Left renal pelvis (tissue), 4 donors: ENCODE data around the gene ITPRIPL2. TPM values are rescaled to one million over a fixed set of nuclear protein-coding genes. Genes with fewer than 3 reads are reported as not detected.

Experiments
- DNase-seq, 4 donors: peaks; one replicate each; pipeline ENCODE4 v3.0.0-alpha.2; 2013; ENCODE audit warnings: low read depth in 4 of 4, low spot score in 3 of 4
- polyA plus RNA-seq, 4 donors: library from polyadenylated mRNA; unstranded; fragments of 120-200 nt; gene quantifications; one replicate each; pipeline ENCODE4 v1.2.1, GENCODE V29; 2013; ENCODE audit not compliant: insufficient read length in 4 of 4

Gene ITPRIPL2
- polyA plus RNA-seq: 10 to 100 TPM; 15.5 to 31.6 (median 19.4) TPM

DNA sequence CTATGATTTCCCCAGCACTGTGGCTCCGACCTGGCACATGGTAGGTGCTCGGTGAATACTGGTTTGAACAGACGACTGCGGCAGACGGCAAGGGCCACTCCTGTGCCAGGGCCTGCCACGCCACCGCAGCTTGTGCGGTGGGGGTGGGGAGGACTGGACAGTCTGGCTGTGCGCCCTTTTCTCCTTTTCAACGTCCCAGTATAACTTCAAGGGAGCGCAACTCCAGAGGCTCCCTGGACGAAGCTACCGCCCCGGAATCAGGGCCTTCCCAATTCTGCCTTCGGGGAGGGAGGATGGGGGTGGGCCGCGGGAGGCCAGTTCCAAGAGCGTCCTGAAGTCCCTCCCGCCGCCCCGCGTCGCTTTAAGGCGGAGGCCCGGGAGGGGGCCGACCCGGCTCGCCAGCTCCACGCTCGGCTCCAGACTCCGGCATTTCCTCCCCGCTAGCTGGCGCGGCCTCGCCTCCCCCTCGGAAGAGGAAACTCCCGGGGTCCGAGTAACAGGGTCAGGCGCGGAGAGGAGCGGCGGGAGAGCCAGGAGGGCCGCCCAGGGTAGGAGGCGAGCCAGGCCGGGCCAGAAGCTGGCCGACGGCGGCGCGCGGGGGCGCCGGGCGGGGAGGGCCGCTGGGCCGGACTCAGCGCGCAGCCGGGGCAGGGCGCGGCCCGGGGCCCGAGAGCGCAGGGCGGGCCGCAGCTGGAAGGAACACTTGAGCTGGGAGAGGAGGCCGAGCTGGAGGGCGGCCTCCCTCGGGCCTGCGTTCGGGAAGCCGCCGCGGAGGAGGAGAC, at the start of gene ITPRIPL2:
Gene ITPRIPL2, plus strand, starts transcription at position 388 of the 782 bp plus-strand sequence. CDS start 498 bp downstream, outside the sequence.
- DNase-seq: peak in 2 of 4 donors; percentile 67 to 73

DNA sequence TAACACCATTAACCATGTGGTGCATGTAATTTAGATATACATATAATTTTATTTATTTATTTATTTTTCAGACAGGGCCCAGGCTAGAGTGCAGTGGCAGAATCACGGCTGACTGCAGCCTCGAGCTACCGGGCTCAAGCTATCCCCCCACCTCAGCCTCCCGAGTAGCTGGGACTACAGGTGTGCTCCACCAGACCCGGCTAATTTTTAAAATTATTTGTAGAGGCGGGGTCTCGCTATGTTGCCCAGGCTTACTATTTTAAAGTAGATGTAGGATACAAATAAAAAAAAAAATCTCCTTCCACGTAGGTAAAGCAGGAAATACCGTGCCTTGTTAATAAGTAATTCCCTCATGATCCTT, 46.8 kb upstream of the ITPRIPL2 start:
- DNase-seq: no peak

DNA sequence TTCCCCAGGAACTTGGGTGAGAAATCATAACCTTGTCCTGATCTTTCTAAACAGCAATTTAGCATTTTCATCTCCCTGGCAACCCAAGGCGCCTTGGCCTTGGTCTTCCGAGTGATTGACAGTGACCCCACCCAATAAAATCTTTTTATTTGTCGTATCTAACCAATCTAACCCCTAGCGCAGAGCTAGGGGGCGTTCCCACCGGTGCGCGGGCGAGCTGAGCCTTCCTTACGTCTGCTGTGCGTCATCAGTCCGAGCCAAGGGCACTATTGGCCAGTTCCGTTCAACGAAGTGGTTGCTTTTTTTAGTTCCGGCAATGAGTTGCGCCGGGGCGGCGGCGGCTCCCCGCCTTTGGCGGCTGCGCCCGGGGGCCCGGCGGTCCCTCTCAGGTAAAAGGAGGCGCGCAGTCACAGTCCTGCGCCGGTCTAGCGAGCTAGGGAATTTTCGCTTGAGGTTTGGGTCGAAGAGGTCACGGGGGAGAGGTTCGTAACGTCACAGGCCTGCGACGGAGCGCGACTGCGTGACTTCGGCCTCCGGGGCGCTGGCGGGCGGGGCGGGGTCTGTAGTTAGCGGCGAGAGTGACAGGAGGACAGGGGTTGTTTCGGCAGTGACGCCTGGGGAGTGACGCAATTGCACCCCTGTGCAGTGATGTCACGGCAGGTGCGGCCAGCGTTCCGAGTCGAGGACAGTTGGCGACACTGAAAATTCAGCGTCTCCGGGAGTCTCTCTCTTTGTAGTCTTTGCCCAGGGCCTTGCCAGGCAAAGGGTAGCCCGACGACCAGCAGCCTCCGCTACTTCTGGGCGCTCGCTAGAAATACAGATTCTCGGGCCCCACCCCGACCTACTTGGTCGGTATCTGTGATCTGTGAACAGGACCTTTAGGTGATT, 46.2 kb upstream of the ITPRIPL2 start, which contains the start of gene COQ7:
Gene COQ7, plus strand, starts transcription at position 266 of the 888 bp plus-strand sequence. Its CDS starts 51 bp downstream, at position 317.
- DNase-seq: peak; percentile 100

DNA sequence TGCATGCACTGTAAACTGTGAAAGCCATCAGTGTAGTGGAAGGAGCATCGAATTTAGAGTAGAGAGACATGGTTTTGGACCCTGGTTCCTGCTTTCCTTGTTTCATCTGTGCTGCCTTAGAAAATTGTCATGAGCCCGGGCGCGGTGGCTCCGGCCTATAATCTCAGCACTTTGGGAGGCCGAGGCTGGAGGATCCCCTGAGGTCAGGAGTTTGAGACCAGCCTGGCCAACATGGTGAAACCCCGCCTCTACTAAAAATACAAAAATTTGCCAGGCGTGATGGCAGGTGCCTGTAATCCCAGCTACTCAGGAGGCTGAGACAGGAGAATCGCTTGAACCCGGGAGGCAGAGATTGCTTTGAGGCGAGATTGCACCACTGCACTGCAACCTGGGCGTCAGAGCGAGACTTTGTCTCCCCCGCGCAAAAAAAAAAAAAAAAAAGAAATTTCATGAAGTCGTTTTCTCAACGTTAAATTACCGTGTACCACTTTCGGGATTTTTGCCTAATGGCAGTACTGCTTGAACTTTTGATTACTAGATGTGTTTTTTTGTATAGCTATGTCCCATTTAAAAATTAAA, 45.4 kb upstream of the ITPRIPL2 start:
- DNase-seq: no peak

DNA sequence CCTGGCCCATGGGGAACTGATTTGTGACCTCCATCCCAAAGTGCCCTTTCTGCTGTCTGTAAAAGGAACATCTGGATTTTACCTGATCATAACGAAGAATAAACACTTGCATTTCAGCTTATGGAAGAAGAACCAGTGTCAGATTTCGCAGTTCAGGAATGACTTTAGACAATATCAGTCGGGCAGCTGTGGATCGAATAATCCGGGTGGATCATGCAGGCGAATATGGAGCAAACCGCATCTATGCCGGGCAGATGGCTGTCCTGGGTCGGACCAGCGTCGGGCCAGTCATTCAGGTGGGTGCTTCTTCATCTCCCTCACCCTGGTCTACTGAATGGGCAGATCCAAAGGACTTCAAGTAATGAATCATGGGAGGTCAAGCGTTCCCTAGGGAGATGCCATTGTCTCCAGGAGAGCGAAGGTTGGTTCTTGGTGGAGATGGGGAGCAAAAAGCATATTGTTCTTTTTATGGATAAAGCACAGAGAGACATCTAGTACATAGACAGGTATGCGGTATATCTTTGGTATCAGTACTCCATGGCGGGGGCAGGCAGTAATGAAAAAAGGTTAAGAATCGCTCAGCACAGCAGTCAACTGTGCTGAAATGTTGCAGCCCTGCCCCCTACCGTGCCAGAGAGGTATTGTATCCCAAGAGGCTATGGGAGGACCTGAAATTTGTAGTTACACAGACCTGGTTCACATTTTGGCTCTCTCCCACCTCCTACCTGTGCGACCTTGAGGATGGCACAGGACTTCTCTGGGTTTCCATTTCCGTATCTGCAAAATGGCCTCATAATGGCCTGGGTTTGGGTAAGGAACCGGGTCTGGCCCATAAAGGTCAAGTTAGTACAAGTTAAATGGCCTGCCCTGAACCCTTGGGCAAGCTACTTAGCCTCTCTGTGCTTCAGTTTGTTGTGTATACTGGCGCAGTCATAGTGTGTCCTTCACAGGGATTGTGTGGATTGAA, 41.7 kb upstream of the ITPRIPL2 start:
- no peak for DNase-seq

DNA sequence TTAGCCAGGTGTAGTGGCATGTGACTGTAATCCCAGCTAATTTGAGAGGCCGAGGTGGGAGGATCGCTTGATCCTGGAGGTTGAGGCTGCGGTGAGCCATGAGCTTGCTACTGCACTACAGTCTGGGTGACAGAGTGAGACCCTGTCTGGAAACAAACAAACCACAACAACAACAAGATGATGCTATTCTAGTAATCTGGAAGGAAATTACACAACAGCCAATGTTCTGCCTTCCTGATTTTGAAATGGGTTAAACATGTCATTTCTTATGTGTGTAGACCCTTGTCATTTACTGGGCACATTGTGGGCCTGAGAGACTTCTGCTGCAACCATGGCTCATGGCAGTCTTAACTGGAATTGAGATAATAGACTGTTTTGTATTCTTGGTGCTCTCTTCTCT, 40.4 kb upstream of the ITPRIPL2 start:
- DNase-seq: no peak

DNA sequence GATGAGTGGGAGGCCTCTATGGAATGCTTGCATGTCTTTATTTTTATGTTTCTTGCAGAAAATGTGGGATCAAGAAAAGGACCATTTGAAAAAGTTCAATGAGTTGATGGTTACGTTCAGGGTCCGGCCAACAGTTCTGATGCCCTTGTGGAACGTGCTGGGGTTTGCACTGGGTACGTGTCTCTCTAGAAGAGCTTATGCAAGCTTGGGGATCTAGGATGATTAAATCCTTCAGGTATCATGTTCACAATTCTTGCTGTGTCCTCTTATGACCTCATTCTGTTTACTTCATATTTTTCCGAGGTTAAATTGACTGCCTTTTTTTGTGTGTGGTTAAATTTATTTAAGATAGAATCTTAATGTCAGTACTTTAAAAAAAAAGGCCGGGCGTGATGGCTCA, 39.9 kb upstream of the ITPRIPL2 start:
- DNase-seq: no peak

DNA sequence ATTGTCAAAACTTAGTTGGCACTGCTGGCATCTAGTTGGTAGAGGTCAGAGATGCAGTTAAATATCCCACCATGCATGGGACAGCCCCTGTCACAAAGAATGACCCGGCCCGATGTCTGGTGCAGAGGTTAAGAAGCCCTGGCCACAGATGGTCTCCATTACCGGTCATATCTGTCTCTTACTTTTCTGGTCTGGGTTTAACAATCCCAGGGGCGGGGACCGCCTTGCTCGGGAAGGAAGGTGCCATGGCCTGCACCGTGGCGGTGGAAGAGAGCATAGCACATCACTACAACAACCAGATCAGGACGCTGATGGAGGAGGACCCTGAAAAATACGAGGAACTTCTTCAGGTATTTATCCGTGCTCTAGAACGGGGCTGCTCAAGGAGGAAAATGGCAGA, 38.3 kb upstream of the ITPRIPL2 start:
- no peak for DNase-seq

DNA sequence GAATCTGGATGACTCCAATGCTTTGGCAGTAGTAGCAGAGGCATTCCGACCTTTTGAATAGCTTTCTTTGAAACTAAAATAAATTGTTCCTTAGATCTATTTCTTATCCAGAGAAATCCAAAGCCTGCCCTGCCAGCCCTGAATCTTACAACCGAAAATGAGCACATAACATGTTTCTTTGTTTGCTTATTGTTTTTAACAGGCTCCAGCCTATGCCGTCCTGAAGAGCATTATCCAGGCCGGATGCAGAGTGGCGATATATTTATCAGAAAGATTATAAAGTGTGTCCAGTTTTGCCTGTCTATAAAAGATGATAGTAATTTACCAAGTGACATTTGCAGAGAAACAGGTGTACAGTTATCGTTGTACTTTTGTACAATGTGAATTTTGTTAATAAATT, 35.9 kb upstream of the ITPRIPL2 start:
- DNase-seq: no peak

DNA sequence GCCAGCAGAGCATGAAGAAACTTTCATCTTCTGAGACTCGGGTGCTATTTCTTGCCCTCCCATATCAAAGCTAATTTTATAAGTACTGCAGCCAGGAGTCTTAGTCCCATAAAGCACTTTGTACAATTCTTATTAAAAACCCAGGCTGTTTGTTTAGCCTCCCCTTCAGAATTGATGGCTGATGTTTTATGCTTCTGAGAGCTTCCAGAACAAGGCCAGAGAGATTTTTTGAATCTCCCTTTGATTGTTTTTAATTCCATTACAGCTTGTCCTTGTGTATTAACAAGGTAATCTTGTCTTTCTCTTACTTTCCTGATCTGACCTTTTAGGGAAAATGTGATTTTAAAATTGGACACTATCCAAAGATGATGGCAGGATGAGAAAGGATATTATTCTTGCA, 30.1 kb upstream of the ITPRIPL2 start:
- no peak for DNase-seq

DNA sequence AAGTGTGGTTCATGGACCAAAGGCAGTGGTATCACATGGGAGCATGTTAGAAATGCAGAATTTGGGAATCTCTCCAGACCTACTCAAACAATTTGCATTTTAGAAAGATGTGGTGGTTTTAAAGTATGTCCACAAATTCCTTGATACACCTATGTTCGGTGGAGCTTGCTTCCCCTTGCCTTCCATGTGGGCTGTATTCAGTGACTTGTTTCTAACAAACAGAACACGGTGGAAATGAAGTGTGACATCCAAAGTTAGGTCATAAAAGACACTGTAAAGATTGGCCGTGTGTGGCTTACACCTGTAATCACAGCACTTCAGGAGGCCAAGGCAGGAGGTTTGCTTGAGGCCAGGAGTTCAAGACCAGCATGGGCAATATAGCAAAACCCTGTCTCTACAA, 29.6 kb upstream of the ITPRIPL2 start:
- no peak for DNase-seq

DNA sequence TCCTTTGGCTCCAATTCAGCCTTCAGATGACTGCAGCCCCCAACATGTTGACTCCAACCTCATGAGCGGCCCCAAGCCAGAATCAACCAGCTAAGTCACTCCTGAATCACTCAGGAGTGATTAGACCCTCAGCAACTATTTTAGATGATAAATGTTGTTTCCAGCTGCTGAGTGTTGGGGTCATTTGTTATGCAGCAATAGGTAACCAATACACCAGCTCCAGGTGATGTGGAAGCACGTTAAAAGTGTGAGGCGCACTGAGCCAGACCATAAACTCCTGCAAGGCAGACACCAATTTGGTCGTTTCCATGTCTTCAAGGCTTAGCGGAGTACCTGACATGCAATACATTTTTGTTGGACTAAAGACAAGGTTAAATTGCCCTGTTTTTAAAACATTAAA, 28.9 kb upstream of the ITPRIPL2 start:
- DNase-seq: no peak

DNA sequence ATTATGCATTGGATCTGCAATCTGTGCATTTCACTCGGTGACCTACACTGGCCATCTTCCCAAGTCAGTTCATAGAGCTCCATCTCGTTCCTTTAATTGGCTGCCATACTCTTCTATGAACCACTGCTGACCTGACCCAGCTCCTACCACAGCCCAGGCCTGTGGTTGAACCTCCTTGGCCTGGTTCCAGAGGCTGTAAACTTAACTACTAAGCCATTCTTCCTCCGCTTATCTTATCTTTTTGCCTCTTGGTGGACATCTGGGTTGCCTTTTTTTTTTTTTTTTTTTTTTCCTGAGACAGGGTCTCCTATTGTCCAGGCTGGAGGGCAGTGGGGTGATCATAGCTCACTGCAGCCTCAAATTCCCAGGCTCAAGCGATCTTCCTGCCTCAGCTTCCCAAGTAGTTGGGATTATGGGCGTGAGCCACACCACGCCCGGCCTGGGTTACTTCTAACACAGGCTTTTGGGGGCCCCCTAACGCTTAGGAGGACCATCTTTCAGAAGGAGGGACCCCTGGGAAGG, 28.0 kb upstream of the ITPRIPL2 start:
- DNase-seq: no peak

DNA sequence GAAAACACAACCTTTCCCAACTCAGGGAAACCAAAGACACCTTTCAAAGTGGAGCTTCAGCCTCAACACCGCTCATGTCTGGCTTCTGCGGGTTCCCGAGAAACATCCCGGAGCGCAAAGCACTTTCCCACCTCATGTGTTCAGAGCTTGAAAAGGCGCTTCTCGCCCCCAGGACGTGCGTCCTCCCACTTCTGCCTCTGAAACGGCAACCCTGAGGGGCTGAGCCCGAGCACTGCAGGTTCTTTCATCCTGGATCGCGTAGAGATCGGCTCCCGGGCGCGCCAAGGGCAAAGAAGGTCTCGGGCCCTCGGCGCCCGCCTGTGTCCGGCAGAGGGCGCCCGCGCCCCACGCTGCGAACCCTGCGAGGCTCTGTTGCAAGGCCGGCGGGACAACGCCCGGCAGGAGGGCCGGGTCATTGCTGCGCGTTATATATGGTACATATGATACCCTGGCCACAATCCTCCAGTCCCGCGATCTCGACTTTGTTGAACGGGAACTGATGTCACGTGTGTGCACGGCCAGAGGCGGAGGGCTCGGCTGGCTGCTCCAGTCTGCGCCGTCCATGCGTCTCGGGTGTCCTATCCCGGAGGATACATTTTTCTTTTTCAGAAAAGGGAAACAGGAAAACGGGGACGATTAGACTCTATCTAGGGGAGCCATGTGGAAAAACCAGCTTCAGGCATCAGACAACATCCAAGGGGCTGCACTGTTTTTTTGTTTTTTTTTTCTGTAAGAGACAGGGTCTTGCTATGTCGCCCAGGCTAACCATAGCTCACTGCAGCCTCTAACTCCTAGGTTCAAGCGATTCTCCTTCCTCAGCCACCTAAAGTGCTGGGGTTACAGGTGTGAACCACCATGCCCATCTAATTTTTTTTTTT, 27.2 kb upstream of the ITPRIPL2 start:
- peak; percentile 64 to 82 (median 74) for DNase-seq

DNA sequence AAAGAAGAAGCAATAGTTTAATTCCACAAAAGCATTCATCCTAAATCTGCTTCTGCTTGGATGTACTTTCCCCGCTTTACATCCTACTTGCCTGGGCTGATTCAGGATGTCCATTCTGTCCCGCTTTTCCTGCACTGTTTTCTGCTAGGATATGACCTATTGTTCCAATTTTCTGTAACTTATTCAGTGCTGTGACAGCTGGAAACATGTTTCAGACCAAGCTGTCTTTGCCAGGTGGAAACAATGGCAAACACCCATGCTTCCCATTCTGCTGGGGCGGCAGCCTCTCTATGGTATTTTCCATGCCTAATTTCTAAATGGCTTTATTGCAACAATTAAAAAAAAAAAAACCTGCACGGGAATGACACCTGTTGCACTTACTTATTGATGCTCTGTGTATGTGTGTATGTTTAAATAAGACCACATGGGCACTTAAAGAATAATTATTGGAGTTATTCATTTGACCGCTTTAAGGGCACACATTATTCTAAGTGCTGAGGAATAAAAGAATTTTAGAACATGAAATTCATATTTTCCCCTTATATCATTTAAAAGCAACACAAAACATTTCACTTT, 25.3 kb upstream of the ITPRIPL2 start:
- DNase-seq: no peak

DNA sequence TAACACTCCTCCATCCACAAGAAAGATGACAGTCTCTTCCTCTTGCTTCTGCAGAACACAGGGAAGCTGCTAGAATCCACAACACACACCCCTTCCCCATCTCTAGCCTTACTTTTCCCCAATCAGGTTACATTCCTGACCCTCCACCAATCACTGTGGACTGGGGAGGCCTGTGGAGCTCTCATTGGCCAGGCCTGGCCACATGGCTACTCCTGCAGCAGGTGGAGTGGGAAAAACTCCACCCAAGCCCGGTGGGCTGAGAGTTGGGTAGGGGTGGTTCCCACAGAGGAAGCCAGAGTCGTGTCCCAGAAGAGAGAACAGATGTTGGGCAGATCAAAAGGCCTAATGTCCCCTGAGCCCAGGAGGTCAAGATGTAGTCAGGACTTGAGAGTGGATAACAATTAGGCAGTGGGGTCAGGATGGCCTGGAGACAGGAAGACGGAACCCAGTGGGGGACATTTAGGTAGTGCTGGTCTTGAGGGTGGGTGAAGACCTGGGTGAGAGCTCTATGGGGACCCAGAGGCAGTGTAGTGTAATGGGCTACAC, 24.3 kb upstream of the ITPRIPL2 start:
- DNase-seq: no peak

DNA sequence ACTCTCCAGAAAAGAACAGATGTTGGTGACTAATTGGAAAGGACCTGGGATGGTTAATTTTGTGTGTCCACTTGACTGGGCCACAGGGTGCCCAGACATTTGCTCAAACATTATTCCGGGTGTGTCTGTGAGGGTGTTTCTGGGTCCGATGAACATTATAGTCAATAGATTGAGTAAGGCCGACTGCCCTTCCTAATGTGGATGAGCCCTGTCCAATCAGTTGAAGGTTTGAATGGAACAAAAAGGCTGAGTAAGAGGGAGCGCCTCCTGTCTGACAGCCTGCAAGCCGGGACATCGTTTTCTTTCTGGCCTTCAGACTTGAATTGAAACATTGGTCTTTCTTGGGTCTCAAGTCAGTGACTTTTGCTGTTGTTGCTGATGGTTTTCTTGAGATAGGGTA, 22.8 kb upstream of the ITPRIPL2 start:
- DNase-seq: no peak
